Putamen (tissue), 1 donor: ENCODE measurements around the gene R3HDM2.

Experiments
- DNase-seq: peaks from one replicate; pipeline ENCODE4 v3.0.0-alpha.2; 2016; ENCODE audit warnings: low spot score

The R3HDM2 gene

GRCh38 chr12:57240066-57240921, 190.5 kb downstream of the R3HDM2 start:
- peak; percentile 78 for DNase-seq

GRCh38 chr12:57239587-57240065, 191.2 kb downstream of the R3HDM2 start:
- no peak for DNase-seq

- DNase-seq = peak; percentile 82
Observed at GRCh38 chr12:57238854-57239554, 191.8 kb downstream of the R3HDM2 start.

GRCh38 chr12:57237932-57238853, 192.7 kb downstream of the R3HDM2 start:
- DNase-seq = no peak

- DNase-seq = no peak
Observed at GRCh38 chr12:57237596-57237931, 193.3 kb downstream of the R3HDM2 start.

GRCh38 chr12:57236925-57237595, 193.8 kb downstream of the R3HDM2 start:
- DNase-seq = no peak

GRCh38 chr12:57236201-57236924, 194.5 kb downstream of the R3HDM2 start:
- no peak for DNase-seq

- no peak for DNase-seq
Observed at GRCh38 chr12:57235728-57236131, 195.1 kb downstream of the R3HDM2 start.

GRCh38 chr12:57235017-57235727, 195.7 kb downstream of the R3HDM2 start:
- no peak for DNase-seq

GRCh38 chr12:57234571-57235016, 196.2 kb downstream of the R3HDM2 start:
- no peak for DNase-seq

- no peak for DNase-seq
Observed at GRCh38 chr12:57234233-57234570, 196.6 kb downstream of the R3HDM2 start.

GRCh38 chr12:57233357-57234232, 197.2 kb downstream of the R3HDM2 start:
- no peak for DNase-seq

GRCh38 chr12:57232156-57232756, 198.6 kb downstream of the R3HDM2 start:
- DNase-seq = no peak

GRCh38 chr12:57231276-57232021, 199.4 kb downstream of the R3HDM2 start:
- no peak for DNase-seq

GRCh38 chr12:57230381-57231155, 200.3 kb downstream of the R3HDM2 start:
- DNase-seq = no peak

GRCh38 chr12:57229634-57230380, 201.0 kb downstream of the R3HDM2 start, which contains the start of gene SHMT2:
Gene SHMT2 (plus strand): TSS chr12:57229711. CDS start chr12:57229779, 68 bp downstream.
- peak; percentile 94 for DNase-seq
